Activated CD8-positive, alpha-beta memory T cell treated with anti-CD3 and anti-CD28 coated beads for 48 hours (primary cell): ENCODE data around the gene SPARCL1.
"Not testable (repeated sequence)": the region's sequence is repeated elsewhere in the genome, so short reads cannot be mapped to it uniquely, and the experiment has no call there.

ENCODE experiments used
- DNase-seq, 3 experiments: peaks; one replicate each; pipeline ENCODE4 v3.0.0-alpha.2; 2020; ENCODE audit warnings: low read depth in 2 of 3, low spot score in 2 of 3

Gene SPARCL1

DNA sequence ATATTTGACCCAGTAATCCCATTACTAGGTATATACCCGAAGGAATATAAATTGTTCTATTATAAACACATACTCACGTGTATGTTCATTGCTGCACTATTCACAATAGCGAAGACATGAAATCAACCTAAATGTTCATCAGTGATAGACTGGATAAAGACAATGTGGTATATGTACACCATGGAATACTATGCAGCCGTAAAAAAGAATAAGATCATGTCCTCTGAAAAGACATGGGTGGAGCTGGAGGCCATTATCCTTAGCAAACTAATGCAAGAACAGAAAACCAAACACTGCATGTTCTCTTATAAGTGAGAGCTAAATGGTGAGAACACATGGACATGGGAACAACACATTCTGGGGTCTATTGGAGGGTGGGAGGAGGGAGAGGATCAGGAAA is 70.3 kb downstream of the SPARCL1 start:
- DNase-seq = no peak

DNA sequence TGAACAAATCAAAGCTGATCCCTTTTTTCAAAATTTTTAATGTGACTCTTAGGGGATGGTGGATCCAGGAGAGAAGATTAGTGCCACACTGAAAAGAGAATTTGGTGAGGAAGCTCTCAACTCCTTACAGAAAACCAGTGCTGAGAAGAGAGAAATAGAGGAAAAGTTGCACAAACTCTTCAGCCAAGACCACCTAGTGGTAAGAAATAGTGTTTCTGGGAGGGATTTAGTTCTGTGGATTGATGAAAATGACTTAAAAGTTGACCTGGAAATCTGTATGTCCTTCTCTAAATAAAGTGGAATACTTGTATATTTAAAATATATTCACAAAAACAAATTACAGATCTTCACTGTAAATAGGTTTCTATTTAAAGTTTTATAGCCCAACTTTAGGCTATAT is 77.6 kb downstream of the SPARCL1 start:
- no peak for DNase-seq

DNA sequence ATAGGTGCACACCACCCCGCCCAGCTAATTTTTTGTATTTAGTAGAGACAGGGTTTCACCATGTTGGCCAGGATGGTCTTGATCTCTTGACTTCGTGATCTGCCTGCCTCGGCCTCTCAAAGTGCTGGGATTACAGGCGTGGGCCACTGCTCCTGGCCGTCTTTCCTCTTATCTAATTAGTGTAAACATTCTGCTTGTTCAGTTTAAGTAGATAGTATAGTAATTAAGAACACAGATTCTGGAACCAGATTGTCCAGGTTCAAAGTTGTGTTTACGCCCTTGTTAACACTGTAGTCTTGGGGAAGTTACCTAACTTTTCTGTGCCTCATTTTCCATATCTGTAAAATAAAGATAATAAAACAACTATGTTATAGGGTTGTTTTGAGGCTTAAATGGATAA is 82.8 kb downstream of the SPARCL1 start:
- not testable (repeated sequence) for DNase-seq

DNA sequence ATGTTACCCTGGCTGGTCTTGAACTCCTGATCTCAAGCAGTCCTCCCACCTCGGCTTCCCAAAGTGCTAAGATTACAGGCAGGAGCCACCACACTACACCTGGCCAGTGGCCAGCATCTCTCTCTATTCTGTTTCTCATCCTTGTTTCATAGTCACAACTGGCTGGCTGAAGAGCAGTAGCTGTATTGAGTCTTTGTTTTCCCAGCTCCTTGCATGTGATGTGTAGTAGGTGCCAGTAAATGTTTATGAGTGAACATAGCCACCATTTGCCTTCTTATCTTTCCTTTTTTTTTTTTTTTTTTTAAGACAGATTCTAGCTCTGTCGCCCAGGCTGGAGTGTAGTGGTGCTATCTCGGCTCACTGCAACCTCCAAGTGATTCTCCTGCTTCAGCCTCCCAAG is 83.2 kb downstream of the SPARCL1 start:
- DNase-seq = no peak

DNA sequence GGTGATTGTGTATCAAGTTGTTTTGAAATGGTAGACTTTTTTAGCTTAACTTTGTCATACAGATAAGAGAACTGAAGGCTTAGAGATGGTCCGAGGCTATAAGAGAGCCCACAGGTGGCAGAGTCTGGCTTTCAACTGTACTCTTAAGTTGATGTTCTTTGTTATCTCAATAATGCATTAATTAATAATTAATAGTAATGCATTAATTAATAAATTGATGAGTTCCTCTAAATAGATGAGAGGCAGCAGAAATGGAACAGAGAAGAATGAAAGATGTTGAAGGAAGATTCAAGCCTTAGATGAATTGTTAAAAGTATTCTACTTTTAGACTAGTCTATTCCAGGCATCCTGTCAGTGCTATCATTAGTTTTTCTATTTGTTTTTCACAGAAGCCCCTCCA is 84.4 kb downstream of the SPARCL1 start:
- no peak for DNase-seq

DNA sequence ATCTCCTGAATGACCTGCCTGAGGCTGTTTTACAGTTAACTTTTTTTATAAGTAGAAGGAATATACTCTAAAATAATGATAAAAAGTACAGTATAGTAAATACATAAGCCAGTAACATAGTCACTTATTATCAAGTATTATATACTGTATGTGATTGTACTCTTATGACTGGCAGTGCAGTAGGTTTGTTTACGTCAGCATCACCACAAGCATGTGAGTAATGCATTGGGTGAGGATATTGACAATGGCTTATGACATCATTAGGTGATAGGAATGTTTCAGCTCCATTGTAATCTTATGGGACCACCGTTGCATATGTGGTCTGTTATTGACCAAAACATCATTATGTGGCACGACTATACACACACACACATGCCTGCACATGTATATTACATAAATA is 86.3 kb downstream of the SPARCL1 start:
- DNase-seq = no peak

DNA sequence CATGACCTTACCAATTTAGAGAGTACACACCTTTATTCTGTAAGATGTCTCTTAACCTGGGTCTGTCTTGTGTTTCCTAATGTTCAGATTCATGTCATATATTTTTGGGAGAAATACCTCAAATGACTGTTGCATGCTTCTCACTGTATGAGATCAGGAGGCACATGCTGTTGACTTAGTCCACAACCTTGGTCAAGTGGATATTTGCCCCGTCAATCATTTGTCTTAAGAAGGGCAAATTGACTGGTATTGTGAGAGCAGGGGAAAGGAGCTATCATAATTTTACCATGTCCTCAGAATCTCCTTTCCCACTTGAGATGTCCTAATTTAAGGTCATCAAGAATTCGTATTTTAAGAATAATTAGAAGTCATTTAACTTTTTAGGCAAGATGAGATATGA is 95.8 kb downstream of the SPARCL1 start:
- DNase-seq = no peak

DNA sequence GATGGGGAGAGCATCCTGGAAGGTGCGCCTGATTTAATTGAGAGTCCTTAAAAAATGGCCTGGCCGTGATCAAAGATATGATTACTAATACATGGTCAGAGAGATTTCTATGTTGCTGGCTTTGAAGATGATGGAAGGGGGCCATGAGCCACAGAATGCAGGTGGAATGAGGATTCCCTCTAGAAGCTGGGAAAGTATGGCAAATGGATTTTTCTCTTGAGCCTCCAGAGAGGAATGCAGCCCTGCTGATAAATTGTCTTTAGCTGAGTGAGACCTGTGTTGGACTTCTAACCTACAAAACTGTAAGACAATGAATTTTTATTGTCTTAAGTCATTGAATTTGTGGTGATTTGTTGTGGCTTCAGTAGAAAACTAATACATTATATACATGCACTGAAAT is 99.1 kb downstream of the SPARCL1 start:
- DNase-seq = no peak

DNA sequence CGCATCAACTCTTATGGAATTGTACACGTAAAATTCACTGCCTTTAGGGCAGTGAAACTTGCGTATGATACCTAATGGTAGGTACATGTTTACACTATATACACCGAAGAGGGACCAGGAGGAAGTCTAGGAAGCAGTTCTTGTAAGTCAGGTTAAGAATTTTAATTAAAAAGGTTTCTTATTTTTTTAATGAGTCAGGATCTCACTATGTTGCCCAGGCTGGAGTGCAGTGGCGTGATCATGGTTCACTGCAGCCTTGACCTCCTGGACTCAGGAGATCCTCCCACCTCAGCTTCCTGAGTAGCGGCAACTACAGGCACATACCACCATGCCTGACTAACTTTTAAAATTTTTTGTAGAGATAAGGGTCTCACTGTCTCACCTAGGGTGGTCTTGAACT is 100.2 kb downstream of the SPARCL1 start:
- no peak for DNase-seq

DNA sequence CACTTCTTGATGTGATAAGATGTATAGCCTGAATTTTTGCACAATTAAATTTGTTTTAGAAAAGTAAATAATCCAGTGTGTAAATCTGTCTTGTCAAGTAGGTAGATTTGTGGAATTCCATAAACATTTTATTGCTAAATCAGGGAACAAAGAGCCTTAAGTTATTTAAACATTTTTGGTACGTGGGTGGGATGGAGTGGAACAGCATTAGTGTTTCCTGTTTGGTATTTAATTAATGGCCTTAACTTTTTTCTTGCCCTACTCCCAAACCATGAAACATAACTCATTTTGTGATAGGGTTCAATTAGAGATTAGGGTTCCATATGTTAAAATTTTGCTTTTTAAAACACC is 101.7 kb downstream of the SPARCL1 start:
- no peak for DNase-seq

DNA sequence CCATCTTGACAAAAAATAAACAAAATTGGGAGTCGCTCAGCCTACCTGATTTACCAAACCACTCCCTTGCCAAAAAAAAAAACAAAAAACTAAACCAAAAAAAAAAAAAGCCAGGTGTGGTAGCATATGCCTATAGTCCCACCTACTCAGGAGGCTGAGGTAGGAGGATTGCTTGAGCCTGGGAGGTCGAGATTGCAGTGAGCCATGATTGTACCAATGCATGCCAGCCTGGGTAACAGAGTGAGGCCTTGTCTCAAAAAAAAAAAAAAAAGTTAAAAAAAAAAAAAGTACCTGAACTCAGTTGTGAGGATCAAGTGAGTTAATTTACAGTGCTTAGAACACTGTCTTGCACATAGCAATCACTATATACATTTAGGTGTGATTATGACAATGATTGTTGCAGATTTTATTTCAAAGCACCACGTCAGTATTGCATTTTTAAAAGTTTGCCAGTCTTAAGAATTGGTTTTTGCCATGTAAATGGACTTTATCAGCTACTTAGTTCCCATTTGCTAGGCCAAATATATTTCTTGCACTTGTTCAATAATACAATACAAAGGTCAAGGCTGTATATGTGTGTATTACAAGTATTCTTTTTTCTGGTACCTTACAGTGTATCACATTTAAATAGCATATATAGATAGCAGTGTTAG is 102.2 kb downstream of the SPARCL1 start:
- no peak for DNase-seq

DNA sequence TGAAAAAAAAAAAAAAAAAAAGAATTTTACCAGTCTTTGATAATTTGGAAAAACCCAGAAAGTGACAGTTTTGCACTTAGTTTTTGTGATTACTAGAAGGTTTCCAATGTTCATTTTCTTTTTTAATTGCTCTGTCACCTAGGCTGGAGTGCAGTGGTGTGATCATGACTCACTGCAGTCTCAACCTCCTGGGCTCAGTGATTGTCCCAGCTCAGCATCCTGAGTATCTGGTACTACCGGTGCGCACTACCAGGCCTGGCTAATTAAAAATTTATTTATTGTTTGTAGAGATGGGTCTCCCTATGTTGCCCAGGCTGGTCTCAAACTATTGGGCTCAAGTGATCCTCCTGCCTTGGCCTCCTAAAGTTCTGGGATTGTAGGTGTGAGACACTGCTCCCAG is 103.5 kb downstream of the SPARCL1 start:
- DNase-seq = no peak

DNA sequence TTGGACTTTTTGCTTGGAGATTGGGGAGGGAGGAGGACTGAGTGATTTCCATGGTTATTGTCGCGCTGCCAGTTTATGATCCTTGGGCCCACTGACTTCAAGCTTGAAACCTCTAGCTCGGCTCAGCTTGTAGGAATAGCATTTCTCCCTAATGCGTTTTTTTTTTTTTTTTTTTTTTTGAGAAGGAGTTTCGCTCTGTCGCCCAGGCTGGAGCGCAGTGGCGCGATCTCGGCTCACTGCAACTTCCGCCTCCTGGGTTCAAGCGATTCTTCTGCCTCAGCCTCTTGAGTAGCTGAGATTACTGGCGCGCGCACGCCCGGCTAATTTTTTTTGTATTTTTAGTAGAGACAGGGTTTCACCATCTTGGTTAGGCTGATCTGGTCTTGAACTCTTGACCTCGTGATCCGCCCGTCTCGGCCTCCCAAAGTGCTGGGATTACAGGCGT is 105.1 kb downstream of the SPARCL1 start:
- not testable (repeated sequence) for DNase-seq
